ENCODE results near the gene GPSM1. TPM values are rescaled to one million over a fixed set of nuclear protein-coding genes. Genes with fewer than 3 reads are reported as not detected.

The GPSM1 gene
- total RNA-seq, 4 donors from 2014 or later: 28.8 to 95.1 (median 38.1) TPM

- TF ChIP-seq CTCF (IDR thresholded peaks at IDR 0.05) (no peak), EP300 (IDR thresholded peaks at IDR 0.05) (no peak), POLR2A (IDR thresholded peaks at IDR 0.05) (no peak)
- peaks cover 0 to 16% of the 10 kb centered on the region in 2 donors for H3K27me3 ChIP-seq
- no peaks in the 10 kb centered on the region for H3K36me3 ChIP-seq
- 79 to 80% methylated on average over 11 to 18 of the region's 18 CpGs for WGBS, 2 donors
- H3K4me1 ChIP-seq: no peaks in the 10 kb centered on the region
- no peak overlapping the region for H3K27ac ChIP-seq
- no peak overlapping the region for H3K4me3 ChIP-seq
- no peak for DNase-seq (ENCODE audit: low spot score in 2 of 2)
- H3K9me3 ChIP-seq: no peaks in the 10 kb centered on the region
Observed at GRCh38 chr9:136299116-136299515, 28.2 kb upstream of the GPSM1 start.

- Histone ChIP-seq H3K27ac (no peak overlapping the region), H3K4me1 (no peaks in the 10 kb centered on the region), H3K36me3 (no peaks in the 10 kb centered on the region), H3K4me3 (no peak overlapping the region), H3K27me3 (peaks cover 0 to 16% of the 10 kb centered on the region in 2 donors), H3K9me3 (no peaks in the 10 kb centered on the region)
- DNase-seq (ENCODE audit: low spot score in 2 of 2): no peak
- TF ChIP-seq CTCF (IDR thresholded peaks at IDR 0.05) (no peak), EP300 (IDR thresholded peaks at IDR 0.05) (no peak), POLR2A (IDR thresholded peaks at IDR 0.05) (no peak)
- WGBS, 2 donors: 44 to 48% methylated on average over 7 of the region's 7 CpGs
Observed at GRCh38 chr9:136299541-136299940, 27.8 kb upstream of the GPSM1 start.

GRCh38 chr9:136300016-136300545 is 27.3 kb upstream of the GPSM1 start:
- no peaks in the 10 kb centered on the region for H3K36me3 ChIP-seq
- no peak for TF ChIP-seq POLR2A (IDR thresholded peaks at IDR 0.05)
- no peak for TF ChIP-seq EP300 (IDR thresholded peaks at IDR 0.05)
- TF ChIP-seq CTCF (IDR thresholded peaks at IDR 0.05): no peak
- H3K27me3 ChIP-seq: peaks cover 0 to 16% of the 10 kb centered on the region in 2 donors
- no peak for DNase-seq (ENCODE audit: low spot score in 2 of 2)
- WGBS, 2 donors: 84 to 87% methylated on average over 14 of the region's 14 CpGs
- H3K4me1 ChIP-seq: no peaks in the 10 kb centered on the region
- H3K9me3 ChIP-seq: no peaks in the 10 kb centered on the region
- no peak overlapping the region for H3K27ac ChIP-seq
- H3K4me3 ChIP-seq: no peak overlapping the region

- H3K36me3 ChIP-seq: no peaks in the 10 kb centered on the region
- WGBS, 2 donors: 91 to 96% methylated on average over 13 of the region's 13 CpGs
- peaks cover 0 to 11% of the 10 kb centered on the region in 2 donors for H3K27me3 ChIP-seq
Observed at GRCh38 chr9:136300866-136301265, 26.5 kb upstream of the GPSM1 start.

GRCh38 chr9:136302527-136302926 is 24.8 kb upstream of the GPSM1 start:
- no peak for DNase-seq (ENCODE audit: low spot score in 2 of 2)
- TF ChIP-seq POLR2A (IDR thresholded peaks at IDR 0.05) (no peak), CTCF (IDR thresholded peaks at IDR 0.05) (no peak), EP300 (IDR thresholded peaks at IDR 0.05) (no peak)
- no peaks in the 10 kb centered on the region for H3K9me3 ChIP-seq
- H3K4me1 ChIP-seq: no peaks in the 10 kb centered on the region
- H3K27ac ChIP-seq: no peak overlapping the region
- no peaks in the 10 kb centered on the region for H3K36me3 ChIP-seq
- peaks cover 0 to 3% of the 10 kb centered on the region in 2 donors for H3K27me3 ChIP-seq
- no peak overlapping the region for H3K4me3 ChIP-seq
- WGBS, 2 donors: 76 to 81% methylated on average over 9 to 12 of the region's 12 CpGs

More at GRCh38 chr9:136300866-136301265, 26.5 kb upstream of the GPSM1 start:
- H3K9me3 ChIP-seq: no peaks in the 10 kb centered on the region
- DNase-seq (ENCODE audit: low spot score in 2 of 2): no peak
- H3K4me3 ChIP-seq: no peak overlapping the region
- H3K4me1 ChIP-seq: no peaks in the 10 kb centered on the region
- TF ChIP-seq EP300 (IDR thresholded peaks at IDR 0.05) (no peak), POLR2A (IDR thresholded peaks at IDR 0.05) (no peak), CTCF (IDR thresholded peaks at IDR 0.05) (no peak)
- H3K27ac ChIP-seq: no peak overlapping the region

Measured in tibial nerve (tissue), 4 donors.